HCT116 (cell line): ENCODE measurements around the gene PLEK. TPM values are rescaled to one million over a fixed set of nuclear protein-coding genes. Genes with fewer than 3 reads are reported as not detected.

ENCODE experiments used
- ATAC-seq: fragments of 200-7000 bp; cut with Tn5 transposase; 2 replicates; pipeline ENCODE4 v1.9.1; 2020; ENCODE audit warnings: mild to moderate bottlenecking, moderate library complexity
- BruUV-seq: library from RNA; stranded (reverse); fragments of 400-500 nt; replicated peaks from 2 replicates; lab custom pipeline; 2021; lab: Mats Ljungman, UMichigan
- CTCF ChIA-PET: fragments of 300-600 bp; sonication (Branson Sonifier 250); formaldehyde crosslinking; loops from one replicate; lab custom pipeline; 2021; ENCODE audit warnings: antibody characterized with exemption; lab: Charles Lee
- POLR2A ChIA-PET: fragments of 300-600, 350-600 bp; sonication (Branson Sonifier 250); formaldehyde crosslinking; loops from one replicate; lab custom pipeline; 2021; ENCODE audit warnings: antibody characterized with exemption; lab: Charles Lee
- RAD21 ChIA-PET, 2 experiments: fragments of 300-600 bp; sonication (Branson Sonifier 250); formaldehyde crosslinking; loops; one replicate each; lab custom pipeline; 2023; ENCODE audit warnings: low total read pairs in 2 of 2; ENCODE audit not compliant: uncharacterized antibody in 2 of 2, unreplicated experiment in 2 of 2, low non-redundant PET in 1 of 2; lab: Charles Lee
- DNase-seq: peaks from one replicate; pipeline ENCODE4 v3.0.0-alpha.2; 2010; ENCODE audit warnings: low read depth, low spot score
- H2AFZ ChIP-seq: fragments of 200-600 bp; shearing (Covaris generic), sonication (generic); 2 replicates; pipeline ENCODE4 v1.6.1; 2017; ENCODE audit warnings: low read depth, mixed run types, mixed read lengths, antibody characterized with exemption, low read length; ENCODE audit not compliant: poor library complexity, severe bottlenecking
- H3K27ac ChIP-seq: 2 replicates; pipeline ENCODE4 v1.5.1; 2012; ENCODE audit warnings: low read depth, low read length
- H3K27me3 ChIP-seq: fragments of 200-600 bp; sonication (generic); 2 replicates; pipeline ENCODE4 v1.6.1; 2016; ENCODE audit warnings: mixed run types, low read length, mixed read lengths; ENCODE audit not compliant: insufficient read depth
- H3K36me3 ChIP-seq, 2 experiments: fragments of 200-500 bp in 1 of 2; fragments of 200-600 bp in 1 of 2; sonication (Bioruptor generic) in 1 of 2; sonication (generic) in 1 of 2; 2 replicates each; pipeline versions ENCODE4 v1.5.1 to v1.6.1; 2014 to 2016; ENCODE audit warnings: low read length in 2 of 2, inconsistent platforms in 1 of 2, mixed read lengths in 1 of 2, mixed run types in 1 of 2; ENCODE audit not compliant: insufficient read depth in 2 of 2, control insufficient read depth in 1 of 2
- H3K4me1 ChIP-seq, 2 experiments: fragments of 200-600 bp in 1 of 2; sonication (generic) in 1 of 2; 2 replicates each; pipeline versions ENCODE4 v1.5.1 to v1.6.1; 2012 to 2017; ENCODE audit warnings: low read length in 2 of 2, inconsistent platforms in 1 of 2, mild to moderate bottlenecking in 1 of 2, mixed read lengths in 1 of 2, mixed run types in 1 of 2, moderate library complexity in 1 of 2; ENCODE audit not compliant: insufficient read depth in 2 of 2, control insufficient read depth in 1 of 2
- H3K4me2 ChIP-seq: fragments of 200-600 bp; sonication (generic); 2 replicates; pipeline ENCODE4 v1.6.1; 2017; ENCODE audit warnings: mixed run types, low read length, mixed read lengths
- H3K4me3 ChIP-seq, 2 experiments: fragments of 200-600 bp in 1 of 2; sonication (generic) in 1 of 2; replicated peaks in 1 of 2; 2 replicates each; pipeline ENCODE4 v1.5.1; 2011 to 2016; ENCODE audit warnings: low read length in 2 of 2, control low read depth in 1 of 2, low read depth in 1 of 2, mild to moderate bottlenecking in 1 of 2, mixed read lengths in 1 of 2, mixed run types in 1 of 2
- H3K79me2 ChIP-seq: fragments of 200-600 bp; sonication (generic); 2 replicates; pipeline ENCODE4 v1.6.1; 2017; ENCODE audit warnings: mild to moderate bottlenecking, mixed run types, low read length, moderate library complexity, mixed read lengths; ENCODE audit not compliant: insufficient read depth
- H3K9ac ChIP-seq: fragments of 200-600 bp; sonication (generic); 2 replicates; pipeline ENCODE4 v1.6.1; 2016; ENCODE audit warnings: low read length, mixed read lengths
- H3K9me2 ChIP-seq: fragments of 200-600 bp; sonication (generic), shearing (Covaris generic); 2 replicates; pipeline ENCODE4 v1.6.1; 2017; ENCODE audit warnings: mixed run types, mild to moderate bottlenecking, moderate library complexity; ENCODE audit not compliant: insufficient read depth
- H3K9me3 ChIP-seq, 2 experiments: fragments of 200-500 bp in 1 of 2; fragments of 200-600 bp in 1 of 2; sonication (Bioruptor generic) in 1 of 2; sonication (generic) in 1 of 2; 2 replicates each; pipeline ENCODE4 v1.6.1; 2014 to 2017; ENCODE audit warnings: low read length in 2 of 2, mixed read lengths in 2 of 2, inconsistent platforms in 1 of 2, low read depth in 1 of 2, mild to moderate bottlenecking in 1 of 2, mixed run types in 1 of 2, moderate library complexity in 1 of 2; ENCODE audit not compliant: control insufficient read depth in 1 of 2, insufficient read depth in 1 of 2
- H4K20me1 ChIP-seq: fragments of 200-600 bp; sonication (generic), shearing (Covaris generic); 2 replicates; pipeline ENCODE4 v1.6.1; 2017; ENCODE audit warnings: mixed run types, mild to moderate bottlenecking, moderate library complexity; ENCODE audit not compliant: insufficient read depth
- CBX3 ChIP-seq: IDR thresholded peaks from 2 replicates; pipeline ENCODE4 v1.6.1; 2012; ENCODE audit warnings: low read depth
- EGR1 ChIP-seq: IDR thresholded peaks from 2 replicates; pipeline ENCODE4 v1.6.1; 2012; ENCODE audit warnings: low read depth
- ELF1 ChIP-seq: IDR thresholded peaks from 2 replicates; pipeline ENCODE4 v1.6.1; 2012; ENCODE audit warnings: low read depth, borderline replicate concordance
- EZH2phosphoT487 ChIP-seq: fragments of 200-600 bp; IDR thresholded peaks from 2 replicates; pipeline ENCODE4 v1.6.1; 2018; ENCODE audit warnings: antibody characterized with exemption, borderline replicate concordance
- FOSL1 ChIP-seq: IDR thresholded peaks from 2 replicates; pipeline ENCODE4 v1.6.1; 2012; ENCODE audit warnings: low read depth
- POLR2A ChIP-seq: IDR thresholded peaks from 2 replicates; pipeline ENCODE4 v1.7.0; 2011; ENCODE audit warnings: borderline replicate concordance; ENCODE audit not compliant: insufficient read depth, insufficient read length; ENCODE audit errors: extremely low read depth
- POLR2AphosphoS5 ChIP-seq: IDR thresholded peaks from 2 replicates; pipeline ENCODE4 v1.6.1; 2011; ENCODE audit warnings: mild to moderate bottlenecking, low read depth, low read length, moderate library complexity
- RAD21 ChIP-seq: IDR thresholded peaks from 2 replicates; pipeline ENCODE4 v1.6.1; 2012; ENCODE audit warnings: low read depth, mild to moderate bottlenecking
- SIN3A ChIP-seq: IDR thresholded peaks from 2 replicates; pipeline ENCODE4 v1.6.1; 2012; ENCODE audit warnings: low read depth
- SP1 ChIP-seq: IDR thresholded peaks from 2 replicates; pipeline ENCODE4 v1.6.1; 2012; ENCODE audit warnings: low read depth
- SRF ChIP-seq: IDR thresholded peaks from 2 replicates; pipeline ENCODE4 v1.6.1; 2012; ENCODE audit warnings: low read depth
- TCF7L2 ChIP-seq: IDR thresholded peaks from 2 replicates; pipeline ENCODE4 v1.7.0; 2011; ENCODE audit warnings: borderline replicate concordance, inconsistent platforms; ENCODE audit not compliant: insufficient read depth, insufficient read length; ENCODE audit errors: extremely low read depth
- YY1 ChIP-seq: IDR thresholded peaks from 2 replicates; pipeline ENCODE4 v1.6.1; 2011; ENCODE audit warnings: low read length, low read depth, moderate library complexity, mild to moderate bottlenecking; ENCODE audit not compliant: insufficient replicate concordance; ENCODE audit errors: extremely low read depth
- ZFX ChIP-seq: fragments of 450-650 bp; IDR thresholded peaks from 2 replicates; pipeline ENCODE4 v1.6.1; 2017
- ZNF274 ChIP-seq: fragments of 200-500 bp; sonication (Bioruptor generic); IDR thresholded peaks from 2 replicates; pipeline ENCODE4 v1.6.1; 2014; ENCODE audit warnings: mild to moderate bottlenecking, low read depth, low read length, inconsistent platforms
- intact Hi-C: fragments of 100-400 bp; cut with micrococcal nuclease; formaldehyde crosslinking; loops from 2 replicates; pipeline ENCODE4 v1.10.0; 2022
- total RNA-seq: library from RNA; stranded (reverse); gene quantifications from one replicate; pipeline ENCODE4 v1.2.1, GENCODE V29; 2021; ENCODE audit not compliant: unreplicated experiment
- TF ChIP-seq, protein P1 (sequence below): IDR thresholded peaks from 2 replicates; pipeline ENCODE4 v1.6.1; 2011; ENCODE audit warnings: mild to moderate bottlenecking, low read length, moderate library complexity; ENCODE audit not compliant: insufficient replicate concordance; ENCODE audit errors: extremely low read depth
- TF ChIP-seq, protein P2 (sequence below): IDR thresholded peaks from 2 replicates; pipeline ENCODE4 v1.6.1; 2012; ENCODE audit warnings: low read depth
- TF ChIP-seq, protein P3 (sequence below): IDR thresholded peaks from 2 replicates; pipeline ENCODE4 v1.6.1; 2012
- TF ChIP-seq, protein P4 (sequence below), 3 experiments: fragments of 200-600 bp in 1 of 3; sonication (generic) in 1 of 3; IDR thresholded peaks in 2 of 3; conservative IDR thresholded peaks in 1 of 3; 2 replicates each; pipeline ENCODE4 v1.5.1; 2012 to 2017; ENCODE audit warnings: low read depth in 2 of 3, low read length in 2 of 3, antibody characterized with exemption in 1 of 3, borderline replicate concordance in 1 of 3, control low read depth in 1 of 3, mild to moderate bottlenecking in 1 of 3, mixed read lengths in 1 of 3, mixed run types in 1 of 3, moderate library complexity in 1 of 3; ENCODE audit not compliant: insufficient read depth in 1 of 3
- TF ChIP-seq, protein P5 (sequence below): IDR thresholded peaks from 2 replicates; pipeline ENCODE4 v1.6.1; 2012

The PLEK gene
- total RNA-seq, 1 experiment from 2014 or later: 0.22 TPM

DNA sequence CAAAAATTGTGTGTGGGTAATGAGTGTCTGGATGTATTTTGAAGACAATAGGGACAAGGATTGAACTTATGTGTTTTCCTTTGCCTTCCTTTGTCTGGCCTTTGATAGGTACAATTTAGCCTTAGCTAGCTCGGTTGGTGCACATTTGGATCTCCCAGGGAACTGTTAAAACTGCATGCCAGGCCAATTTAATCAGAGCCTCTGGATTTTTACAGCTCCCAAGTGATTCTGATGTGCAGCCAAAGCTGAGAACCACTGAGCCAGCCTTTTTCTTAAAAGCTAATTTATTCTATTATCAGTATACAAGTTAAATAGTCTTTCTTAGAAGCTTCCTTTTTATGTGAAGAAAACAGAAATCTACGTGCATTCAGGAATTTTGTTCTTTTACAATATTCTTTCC, 25.0 kb downstream of the PLEK start:
- ChIA-PET RAD21 (no interaction called here), CTCF (interaction anchor here (1.2 kb wide), 1 partner anchor 52 kb away, joined by 4 read pairs; no protein-coding TSS in a partner anchor), POLR2A (no interaction called here)
- TF ChIP-seq SRF: no peak
- TF ChIP-seq, protein P1, sequence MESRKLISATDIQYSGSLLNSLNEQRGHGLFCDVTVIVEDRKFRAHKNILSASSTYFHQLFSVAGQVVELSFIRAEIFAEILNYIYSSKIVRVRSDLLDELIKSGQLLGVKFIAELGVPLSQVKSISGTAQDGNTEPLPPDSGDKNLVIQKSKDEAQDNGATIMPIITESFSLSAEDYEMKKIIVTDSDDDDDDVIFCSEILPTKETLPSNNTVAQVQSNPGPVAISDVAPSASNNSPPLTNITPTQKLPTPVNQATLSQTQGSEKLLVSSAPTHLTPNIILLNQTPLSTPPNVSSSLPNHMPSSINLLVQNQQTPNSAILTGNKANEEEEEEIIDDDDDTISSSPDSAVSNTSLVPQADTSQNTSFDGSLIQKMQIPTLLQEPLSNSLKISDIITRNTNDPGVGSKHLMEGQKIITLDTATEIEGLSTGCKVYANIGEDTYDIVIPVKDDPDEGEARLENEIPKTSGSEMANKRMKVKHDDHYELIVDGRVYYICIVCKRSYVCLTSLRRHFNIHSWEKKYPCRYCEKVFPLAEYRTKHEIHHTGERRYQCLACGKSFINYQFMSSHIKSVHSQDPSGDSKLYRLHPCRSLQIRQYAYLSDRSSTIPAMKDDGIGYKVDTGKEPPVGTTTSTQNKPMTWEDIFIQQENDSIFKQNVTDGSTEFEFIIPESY: no peak
- no peak for TF ChIP-seq EZH2phosphoT487
- no peak for TF ChIP-seq POLR2A
- no peak for TF ChIP-seq RAD21
- TF ChIP-seq, protein P2, sequence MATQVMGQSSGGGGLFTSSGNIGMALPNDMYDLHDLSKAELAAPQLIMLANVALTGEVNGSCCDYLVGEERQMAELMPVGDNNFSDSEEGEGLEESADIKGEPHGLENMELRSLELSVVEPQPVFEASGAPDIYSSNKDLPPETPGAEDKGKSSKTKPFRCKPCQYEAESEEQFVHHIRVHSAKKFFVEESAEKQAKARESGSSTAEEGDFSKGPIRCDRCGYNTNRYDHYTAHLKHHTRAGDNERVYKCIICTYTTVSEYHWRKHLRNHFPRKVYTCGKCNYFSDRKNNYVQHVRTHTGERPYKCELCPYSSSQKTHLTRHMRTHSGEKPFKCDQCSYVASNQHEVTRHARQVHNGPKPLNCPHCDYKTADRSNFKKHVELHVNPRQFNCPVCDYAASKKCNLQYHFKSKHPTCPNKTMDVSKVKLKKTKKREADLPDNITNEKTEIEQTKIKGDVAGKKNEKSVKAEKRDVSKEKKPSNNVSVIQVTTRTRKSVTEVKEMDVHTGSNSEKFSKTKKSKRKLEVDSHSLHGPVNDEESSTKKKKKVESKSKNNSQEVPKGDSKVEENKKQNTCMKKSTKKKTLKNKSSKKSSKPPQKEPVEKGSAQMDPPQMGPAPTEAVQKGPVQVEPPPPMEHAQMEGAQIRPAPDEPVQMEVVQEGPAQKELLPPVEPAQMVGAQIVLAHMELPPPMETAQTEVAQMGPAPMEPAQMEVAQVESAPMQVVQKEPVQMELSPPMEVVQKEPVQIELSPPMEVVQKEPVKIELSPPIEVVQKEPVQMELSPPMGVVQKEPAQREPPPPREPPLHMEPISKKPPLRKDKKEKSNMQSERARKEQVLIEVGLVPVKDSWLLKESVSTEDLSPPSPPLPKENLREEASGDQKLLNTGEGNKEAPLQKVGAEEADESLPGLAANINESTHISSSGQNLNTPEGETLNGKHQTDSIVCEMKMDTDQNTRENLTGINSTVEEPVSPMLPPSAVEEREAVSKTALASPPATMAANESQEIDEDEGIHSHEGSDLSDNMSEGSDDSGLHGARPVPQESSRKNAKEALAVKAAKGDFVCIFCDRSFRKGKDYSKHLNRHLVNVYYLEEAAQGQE: no peak
- TF ChIP-seq, protein P3, sequence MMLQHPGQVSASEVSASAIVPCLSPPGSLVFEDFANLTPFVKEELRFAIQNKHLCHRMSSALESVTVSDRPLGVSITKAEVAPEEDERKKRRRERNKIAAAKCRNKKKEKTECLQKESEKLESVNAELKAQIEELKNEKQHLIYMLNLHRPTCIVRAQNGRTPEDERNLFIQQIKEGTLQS: no peak
- TF ChIP-seq, protein P4, sequence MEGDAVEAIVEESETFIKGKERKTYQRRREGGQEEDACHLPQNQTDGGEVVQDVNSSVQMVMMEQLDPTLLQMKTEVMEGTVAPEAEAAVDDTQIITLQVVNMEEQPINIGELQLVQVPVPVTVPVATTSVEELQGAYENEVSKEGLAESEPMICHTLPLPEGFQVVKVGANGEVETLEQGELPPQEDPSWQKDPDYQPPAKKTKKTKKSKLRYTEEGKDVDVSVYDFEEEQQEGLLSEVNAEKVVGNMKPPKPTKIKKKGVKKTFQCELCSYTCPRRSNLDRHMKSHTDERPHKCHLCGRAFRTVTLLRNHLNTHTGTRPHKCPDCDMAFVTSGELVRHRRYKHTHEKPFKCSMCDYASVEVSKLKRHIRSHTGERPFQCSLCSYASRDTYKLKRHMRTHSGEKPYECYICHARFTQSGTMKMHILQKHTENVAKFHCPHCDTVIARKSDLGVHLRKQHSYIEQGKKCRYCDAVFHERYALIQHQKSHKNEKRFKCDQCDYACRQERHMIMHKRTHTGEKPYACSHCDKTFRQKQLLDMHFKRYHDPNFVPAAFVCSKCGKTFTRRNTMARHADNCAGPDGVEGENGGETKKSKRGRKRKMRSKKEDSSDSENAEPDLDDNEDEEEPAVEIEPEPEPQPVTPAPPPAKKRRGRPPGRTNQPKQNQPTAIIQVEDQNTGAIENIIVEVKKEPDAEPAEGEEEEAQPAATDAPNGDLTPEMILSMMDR (IDR thresholded peaks at IDR 0.05 in 2 of 3, conservative IDR thresholded peaks at IDR 0.05 in 1 of 3; ENCODE audit: borderline replicate concordance in 1 of 3, insufficient read depth in 1 of 3, low read depth in 2 of 3, low read length in 2 of 3): no peak
- no peak for TF ChIP-seq FOSL1
- no peak for TF ChIP-seq EGR1
- TF ChIP-seq ZFX: no peak
- TF ChIP-seq, protein P5, sequence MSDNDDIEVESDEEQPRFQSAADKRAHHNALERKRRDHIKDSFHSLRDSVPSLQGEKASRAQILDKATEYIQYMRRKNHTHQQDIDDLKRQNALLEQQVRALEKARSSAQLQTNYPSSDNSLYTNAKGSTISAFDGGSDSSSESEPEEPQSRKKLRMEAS: no peak
- TF ChIP-seq CBX3: no peak
- TF ChIP-seq YY1: no peak
- TF ChIP-seq TCF7L2: no peak
- TF ChIP-seq SP1: no peak
- no peak for TF ChIP-seq ELF1
- no peak for TF ChIP-seq SIN3A
- TF ChIP-seq POLR2AphosphoS5: no peak
- no peak for TF ChIP-seq ZNF274
- Histone ChIP-seq H3K4me1 (no peaks in the 10 kb centered on the region), H3K9me2 (no peaks in the 10 kb centered on the region), H2AFZ (no peak overlapping the region), H3K79me2 (no peaks in the 10 kb centered on the region), H3K27ac (no peak overlapping the region), H3K36me3 (no peaks in the 10 kb centered on the region), H4K20me1 (no peaks in the 10 kb centered on the region), H3K4me2 (no peak overlapping the region), H3K9ac (no peak overlapping the region), H3K4me3 (no peak overlapping the region), H3K27me3 (peaks cover 46% of the 10 kb centered on the region), H3K9me3 (no peaks in the 10 kb centered on the region)
- intact Hi-C loops: no loop called here
- BruUV-seq: no TSS peak
- no peak for ATAC-seq
- DNase-seq: no peak
